Gastrocnemius medialis (tissue), 4 donors: ENCODE measurements around the gene RHOT1.
"Not testable (repeated sequence)": the region's sequence is repeated elsewhere in the genome, so short reads cannot be mapped to it uniquely, and the experiment has no call there.

Source experiments
- POLR2A ChIP-seq, 2 donors: fragments of 450-650 bp; IDR thresholded peaks; one replicate each; pipeline ENCODE4 v1.6.1; 2017; ENCODE audit warnings: antibody characterized with exemption in 2 of 2, mild to moderate bottlenecking in 2 of 2, moderate library complexity in 2 of 2
- TF ChIP-seq, protein P1 (sequence below), 5 experiments: fragments of 450-650 bp in 3 of 5; fragments of 200-600 bp in 2 of 5; sonication (generic) in 2 of 5; IDR thresholded peaks in 4 of 5; conservative IDR thresholded peaks in 1 of 5; 1 replicate in 4 of 5; 2 replicates in 1 of 5; pipeline ENCODE4 v1.5.1; 2016 to 2019; ENCODE audit warnings: antibody characterized with exemption in 5 of 5, mild to moderate bottlenecking in 3 of 5, moderate library complexity in 3 of 5

DNA sequence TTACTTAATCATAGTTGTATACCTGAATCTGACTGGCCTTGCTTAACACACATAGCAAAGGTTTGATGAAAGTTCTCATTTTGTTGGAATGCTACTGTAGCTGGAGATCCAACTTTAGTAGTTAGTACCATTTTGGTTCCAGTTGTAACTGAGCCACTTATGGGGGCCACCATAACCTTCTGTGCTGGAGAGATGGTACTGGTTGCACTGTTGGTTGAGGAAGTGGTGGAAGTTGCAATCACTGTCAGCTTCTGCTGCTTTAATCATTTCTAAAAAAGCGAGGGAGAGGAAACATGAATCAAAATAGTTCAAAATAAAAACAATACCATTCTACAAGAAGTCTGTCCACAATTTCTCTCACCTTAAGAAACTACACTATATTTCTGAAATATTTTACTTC, 35.1 kb upstream of the RHOT1 start:
- TF ChIP-seq, protein P1, sequence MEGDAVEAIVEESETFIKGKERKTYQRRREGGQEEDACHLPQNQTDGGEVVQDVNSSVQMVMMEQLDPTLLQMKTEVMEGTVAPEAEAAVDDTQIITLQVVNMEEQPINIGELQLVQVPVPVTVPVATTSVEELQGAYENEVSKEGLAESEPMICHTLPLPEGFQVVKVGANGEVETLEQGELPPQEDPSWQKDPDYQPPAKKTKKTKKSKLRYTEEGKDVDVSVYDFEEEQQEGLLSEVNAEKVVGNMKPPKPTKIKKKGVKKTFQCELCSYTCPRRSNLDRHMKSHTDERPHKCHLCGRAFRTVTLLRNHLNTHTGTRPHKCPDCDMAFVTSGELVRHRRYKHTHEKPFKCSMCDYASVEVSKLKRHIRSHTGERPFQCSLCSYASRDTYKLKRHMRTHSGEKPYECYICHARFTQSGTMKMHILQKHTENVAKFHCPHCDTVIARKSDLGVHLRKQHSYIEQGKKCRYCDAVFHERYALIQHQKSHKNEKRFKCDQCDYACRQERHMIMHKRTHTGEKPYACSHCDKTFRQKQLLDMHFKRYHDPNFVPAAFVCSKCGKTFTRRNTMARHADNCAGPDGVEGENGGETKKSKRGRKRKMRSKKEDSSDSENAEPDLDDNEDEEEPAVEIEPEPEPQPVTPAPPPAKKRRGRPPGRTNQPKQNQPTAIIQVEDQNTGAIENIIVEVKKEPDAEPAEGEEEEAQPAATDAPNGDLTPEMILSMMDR (IDR thresholded peaks at IDR 0.05 in 4 of 5, conservative IDR thresholded peaks at IDR 0.05 in 1 of 5), result not testable (repeated sequence)
- TF ChIP-seq POLR2A (IDR thresholded peaks at IDR 0.05), result not testable (repeated sequence)
